PC-9 (cell line): ENCODE results near the gene CIP2A.

ENCODE experiments used
- EZH2 ChIP-seq: fragments of 200-600 bp; sonication (generic); IDR thresholded peaks from 2 replicates; pipeline ENCODE4 v1.8.0; 2017; ENCODE audit warnings: antibody characterized with exemption, low read depth
- TF ChIP-seq, protein P1 (sequence below): fragments of 200-600 bp; sonication (generic); conservative IDR thresholded peaks from 2 replicates; pipeline ENCODE4 v1.6.1; 2017; ENCODE audit warnings: mixed run types, antibody characterized with exemption, mild to moderate bottlenecking, moderate library complexity

DNA sequence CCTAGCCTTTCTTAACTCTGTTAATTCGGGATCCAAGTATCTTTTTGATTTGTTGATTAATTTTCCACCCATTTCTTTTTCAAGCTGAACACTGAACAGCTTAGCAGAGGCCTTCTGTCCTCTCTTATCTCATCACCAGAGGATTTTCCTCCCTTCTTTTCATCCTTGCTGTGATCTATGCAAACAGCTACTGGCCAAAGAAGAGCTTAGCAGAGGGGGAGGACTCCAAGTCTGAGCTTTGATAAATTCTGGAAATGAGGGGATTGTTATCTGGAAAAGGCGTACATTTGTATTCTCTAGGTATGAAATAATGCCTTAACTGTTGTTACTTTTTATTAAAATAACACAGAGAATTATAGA, 13.7 kb upstream of the CIP2A start:
- TF ChIP-seq, protein P1, sequence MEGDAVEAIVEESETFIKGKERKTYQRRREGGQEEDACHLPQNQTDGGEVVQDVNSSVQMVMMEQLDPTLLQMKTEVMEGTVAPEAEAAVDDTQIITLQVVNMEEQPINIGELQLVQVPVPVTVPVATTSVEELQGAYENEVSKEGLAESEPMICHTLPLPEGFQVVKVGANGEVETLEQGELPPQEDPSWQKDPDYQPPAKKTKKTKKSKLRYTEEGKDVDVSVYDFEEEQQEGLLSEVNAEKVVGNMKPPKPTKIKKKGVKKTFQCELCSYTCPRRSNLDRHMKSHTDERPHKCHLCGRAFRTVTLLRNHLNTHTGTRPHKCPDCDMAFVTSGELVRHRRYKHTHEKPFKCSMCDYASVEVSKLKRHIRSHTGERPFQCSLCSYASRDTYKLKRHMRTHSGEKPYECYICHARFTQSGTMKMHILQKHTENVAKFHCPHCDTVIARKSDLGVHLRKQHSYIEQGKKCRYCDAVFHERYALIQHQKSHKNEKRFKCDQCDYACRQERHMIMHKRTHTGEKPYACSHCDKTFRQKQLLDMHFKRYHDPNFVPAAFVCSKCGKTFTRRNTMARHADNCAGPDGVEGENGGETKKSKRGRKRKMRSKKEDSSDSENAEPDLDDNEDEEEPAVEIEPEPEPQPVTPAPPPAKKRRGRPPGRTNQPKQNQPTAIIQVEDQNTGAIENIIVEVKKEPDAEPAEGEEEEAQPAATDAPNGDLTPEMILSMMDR: no peak
- no peak for TF ChIP-seq EZH2
